Mucosa of rectum (tissue), 2 donors: ENCODE measurements around the gene FBN1.

ENCODE experiments used
- H3K27ac ChIP-seq, 2 donors: one replicate each; pipeline ENCODE4 v1.7.0; 2013; ENCODE audit warnings: inconsistent platforms in 2 of 2, low read depth in 2 of 2, low read length in 2 of 2
- H3K27me3 ChIP-seq, 2 donors: one replicate each; pipeline ENCODE4 v1.7.0; 2013; ENCODE audit warnings: low read length in 2 of 2; ENCODE audit not compliant: control insufficient read depth in 2 of 2, insufficient read depth in 2 of 2
- H3K36me3 ChIP-seq, 2 donors: one replicate each; pipeline ENCODE4 v1.7.0; 2013; ENCODE audit warnings: low read length in 2 of 2; ENCODE audit not compliant: control insufficient read depth in 2 of 2, insufficient read depth in 2 of 2
- H3K4me1 ChIP-seq, 2 donors: one replicate each; pipeline ENCODE4 v1.7.0; 2013; ENCODE audit warnings: low read length in 2 of 2, mild to moderate bottlenecking in 1 of 2; ENCODE audit not compliant: control insufficient read depth in 2 of 2, insufficient read depth in 2 of 2
- H3K4me3 ChIP-seq, 2 donors: one replicate each; pipeline ENCODE4 v1.7.0; 2013; ENCODE audit warnings: low read length in 2 of 2
- H3K9ac ChIP-seq, 2 donors: one replicate each; pipeline ENCODE4 v1.7.0; 2013; ENCODE audit warnings: low read length in 2 of 2, low read depth in 1 of 2, mild to moderate bottlenecking in 1 of 2
- H3K9me3 ChIP-seq, 2 donors: one replicate each; pipeline ENCODE4 v1.7.0; 2013; ENCODE audit warnings: low read length in 2 of 2; ENCODE audit not compliant: control insufficient read depth in 2 of 2
- donor health status: healthy.
- donor health status: Normal muscosa, but diverticular disease.

Gene FBN1

GRCh38 chr15:48373821-48374451 is 271.6 kb downstream of the FBN1 start:
- H3K4me3 ChIP-seq, result no peak overlapping the region
- H3K27me3 ChIP-seq, result no peaks in the 10 kb centered on the region
- no peak overlapping the region for H3K9ac ChIP-seq
- no peaks in the 10 kb centered on the region for H3K9me3 ChIP-seq
- H3K27ac ChIP-seq, result no peak overlapping the region
- H3K4me1 ChIP-seq, result no peaks in the 10 kb centered on the region
- no peaks in the 10 kb centered on the region for H3K36me3 ChIP-seq

- Histone ChIP-seq H3K27ac (no peak overlapping the region), H3K4me3 (no peak overlapping the region), H3K27me3 (no peaks in the 10 kb centered on the region), H3K9me3 (no peaks in the 10 kb centered on the region), H3K9ac (no peak overlapping the region), H3K36me3 (no peaks in the 10 kb centered on the region), H3K4me1 (no peaks in the 10 kb centered on the region)
These were observed 273.5 kb downstream of the FBN1 start for GRCh38 chr15:48371961-48372360.

GRCh38 chr15:48371550-48371949 is 274.0 kb downstream of the FBN1 start:
- H3K9ac ChIP-seq, result no peak overlapping the region
- no peaks in the 10 kb centered on the region for H3K9me3 ChIP-seq
- H3K4me3 ChIP-seq, result no peak overlapping the region
- no peak overlapping the region for H3K27ac ChIP-seq
- H3K27me3 ChIP-seq, result no peaks in the 10 kb centered on the region
- H3K36me3 ChIP-seq, result no peaks in the 10 kb centered on the region
- no peaks in the 10 kb centered on the region for H3K4me1 ChIP-seq

- Histone ChIP-seq H3K36me3 (no peaks in the 10 kb centered on the region), H3K27ac (no peak overlapping the region), H3K9ac (no peak overlapping the region), H3K4me3 (no peak overlapping the region), H3K9me3 (no peaks in the 10 kb centered on the region), H3K27me3 (no peaks in the 10 kb centered on the region), H3K4me1 (no peaks in the 10 kb centered on the region)
These were observed 275.0 kb downstream of the FBN1 start for GRCh38 chr15:48370460-48370859.

GRCh38 chr15:48367483-48367882 is 278.0 kb downstream of the FBN1 start:
- H3K9ac ChIP-seq, result no peak overlapping the region
- no peak overlapping the region for H3K4me3 ChIP-seq
- H3K27ac ChIP-seq, result no peak overlapping the region
- no peaks in the 10 kb centered on the region for H3K9me3 ChIP-seq
- no peaks in the 10 kb centered on the region for H3K36me3 ChIP-seq
- no peaks in the 10 kb centered on the region for H3K4me1 ChIP-seq
- no peaks in the 10 kb centered on the region for H3K27me3 ChIP-seq

GRCh38 chr15:48366584-48367312 is 278.8 kb downstream of the FBN1 start:
- no peaks in the 10 kb centered on the region for H3K27me3 ChIP-seq
- H3K36me3 ChIP-seq, result no peaks in the 10 kb centered on the region
- no peaks in the 10 kb centered on the region for H3K9me3 ChIP-seq
- H3K9ac ChIP-seq, result no peak overlapping the region
- no peak overlapping the region for H3K27ac ChIP-seq
- no peaks in the 10 kb centered on the region for H3K4me1 ChIP-seq
- H3K4me3 ChIP-seq, result no peak overlapping the region

GRCh38 chr15:48365575-48365974 is 279.9 kb downstream of the FBN1 start:
- Histone ChIP-seq H3K9me3 (no peaks in the 10 kb centered on the region), H3K9ac (no peak overlapping the region), H3K36me3 (no peaks in the 10 kb centered on the region), H3K27me3 (no peaks in the 10 kb centered on the region), H3K4me3 (no peak overlapping the region), H3K27ac (no peak overlapping the region), H3K4me1 (no peaks in the 10 kb centered on the region)

GRCh38 chr15:48363474-48363873 is 282.0 kb downstream of the FBN1 start:
- Histone ChIP-seq H3K9me3 (no peaks in the 10 kb centered on the region), H3K27me3 (no peaks in the 10 kb centered on the region), H3K27ac (no peak overlapping the region), H3K36me3 (no peaks in the 10 kb centered on the region), H3K9ac (no peak overlapping the region), H3K4me1 (no peaks in the 10 kb centered on the region), H3K4me3 (no peak overlapping the region)

GRCh38 chr15:48361685-48362084 is 283.8 kb downstream of the FBN1 start:
- Histone ChIP-seq H3K36me3 (no peaks in the 10 kb centered on the region), H3K9me3 (no peaks in the 10 kb centered on the region), H3K27ac (no peak overlapping the region), H3K4me3 (no peak overlapping the region), H3K27me3 (no peaks in the 10 kb centered on the region), H3K9ac (no peak overlapping the region), H3K4me1 (no peaks in the 10 kb centered on the region)

GRCh38 chr15:48360841-48361240 is 284.7 kb downstream of the FBN1 start:
- Histone ChIP-seq H3K36me3 (no peaks in the 10 kb centered on the region), H3K4me3 (no peak overlapping the region), H3K9ac (no peak overlapping the region), H3K4me1 (no peaks in the 10 kb centered on the region), H3K27me3 (no peaks in the 10 kb centered on the region), H3K27ac (no peak overlapping the region), H3K9me3 (no peaks in the 10 kb centered on the region)
